Hematopoietic multipotent progenitor cell treated with erythropoietin and hydrocortisone succinate and interleukin-3 and kit ligand, for 4 days (in vitro differentiated cells): ENCODE data around the gene PDPR.
"Not testable (repeated sequence)": the region's sequence is repeated elsewhere in the genome, so short reads cannot be mapped to it uniquely, and the experiment has no call there.

Experiments used
- DNase-seq: peaks from one replicate; pipeline ENCODE4 v3.0.0-alpha.2; 2015

Gene PDPR

DNA sequence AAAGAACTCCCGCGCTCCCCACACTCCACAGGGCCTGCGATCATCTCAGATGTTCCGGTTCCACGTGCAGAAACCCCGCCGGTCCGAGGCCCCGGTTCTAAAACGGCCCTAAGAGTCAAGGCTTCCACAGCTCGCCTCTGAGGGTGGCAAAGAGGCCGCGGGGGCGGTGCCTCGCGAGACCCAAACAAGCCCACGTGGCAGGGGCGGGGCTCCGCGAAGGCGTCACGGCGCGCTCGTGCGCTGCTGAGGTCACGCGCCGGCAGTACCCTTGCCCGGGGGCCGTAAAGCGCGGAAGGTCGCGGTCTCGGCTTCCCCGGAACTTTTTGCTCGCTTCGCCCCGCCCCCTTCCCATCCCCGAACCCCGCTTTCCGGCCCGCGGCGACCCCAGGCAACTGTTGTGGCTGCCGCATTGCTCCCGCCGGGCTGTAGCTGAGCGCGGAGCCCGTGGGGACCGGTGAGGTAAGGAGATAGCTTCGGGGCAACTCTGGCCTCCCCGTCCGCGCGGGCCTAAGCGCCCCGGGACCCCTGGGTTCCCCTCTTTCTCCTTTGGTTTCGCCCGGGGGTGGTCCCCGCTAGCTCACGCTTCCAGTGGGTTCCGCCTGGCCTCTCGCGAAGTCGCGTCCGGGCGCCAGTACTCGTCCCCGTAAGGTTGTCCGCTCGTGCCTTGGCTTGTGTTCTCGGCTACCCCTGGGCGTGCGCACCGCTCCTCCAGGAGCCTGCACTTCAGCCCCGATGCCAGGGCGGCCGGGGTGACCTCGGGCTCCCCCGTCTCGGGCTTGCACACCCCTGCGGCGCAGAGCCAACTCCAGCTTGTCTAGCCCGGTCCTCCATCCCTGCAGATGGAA lies at the start of gene PDPR:
Gene PDPR, plus strand, starts transcription at position 351 of the 845 bp plus-strand sequence. CDS start 6,161 bp downstream, outside the sequence.
- peak; percentile 96 for DNase-seq

DNA sequence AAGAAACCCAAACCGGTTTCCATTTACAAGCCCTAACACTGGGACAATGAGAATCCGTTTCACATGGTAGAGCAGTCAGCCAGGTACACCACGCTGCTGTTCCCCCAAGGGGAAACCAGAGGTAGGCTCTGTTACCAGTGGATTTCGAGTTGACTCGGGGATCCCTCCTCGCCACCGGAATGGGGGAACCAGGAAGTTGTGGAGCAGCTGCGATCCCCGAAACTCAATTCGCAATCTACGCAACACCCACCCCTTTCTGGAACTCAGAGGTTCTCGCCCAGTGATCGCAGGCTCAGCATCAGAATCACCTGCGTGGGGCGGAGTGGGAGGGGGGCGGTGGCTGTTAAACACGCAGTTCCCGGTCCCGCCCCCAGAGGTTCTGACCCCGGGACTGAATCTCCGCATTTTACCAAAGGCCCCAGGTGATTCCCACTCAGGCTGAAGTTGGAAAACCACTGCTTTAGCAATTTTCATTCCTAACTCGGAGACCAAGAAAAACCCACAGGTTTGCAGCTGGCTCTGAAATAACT lies 49.2 kb upstream of the PDPR start:
- peak; percentile 46 for DNase-seq

DNA sequence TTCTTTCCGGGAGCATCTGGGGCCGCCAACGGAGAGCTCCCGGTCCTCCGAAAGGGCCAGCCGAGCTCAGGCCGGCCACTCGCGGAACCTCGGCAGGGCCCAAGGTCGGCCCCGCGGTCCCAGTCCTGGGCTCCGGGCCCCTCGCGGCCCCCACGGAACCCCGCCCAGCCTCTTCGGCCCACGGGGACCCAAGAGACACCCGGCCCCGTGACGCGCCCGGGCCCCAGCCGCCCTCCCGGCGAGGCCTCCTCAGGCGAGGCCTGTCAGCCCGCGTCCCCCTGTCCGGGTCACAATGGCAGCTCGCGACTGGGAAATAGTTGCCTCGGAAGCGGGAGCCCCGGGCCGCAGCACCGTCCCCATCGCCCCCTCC lies 48.8 kb upstream of the PDPR start:
- DNase-seq: not testable (repeated sequence)

DNA sequence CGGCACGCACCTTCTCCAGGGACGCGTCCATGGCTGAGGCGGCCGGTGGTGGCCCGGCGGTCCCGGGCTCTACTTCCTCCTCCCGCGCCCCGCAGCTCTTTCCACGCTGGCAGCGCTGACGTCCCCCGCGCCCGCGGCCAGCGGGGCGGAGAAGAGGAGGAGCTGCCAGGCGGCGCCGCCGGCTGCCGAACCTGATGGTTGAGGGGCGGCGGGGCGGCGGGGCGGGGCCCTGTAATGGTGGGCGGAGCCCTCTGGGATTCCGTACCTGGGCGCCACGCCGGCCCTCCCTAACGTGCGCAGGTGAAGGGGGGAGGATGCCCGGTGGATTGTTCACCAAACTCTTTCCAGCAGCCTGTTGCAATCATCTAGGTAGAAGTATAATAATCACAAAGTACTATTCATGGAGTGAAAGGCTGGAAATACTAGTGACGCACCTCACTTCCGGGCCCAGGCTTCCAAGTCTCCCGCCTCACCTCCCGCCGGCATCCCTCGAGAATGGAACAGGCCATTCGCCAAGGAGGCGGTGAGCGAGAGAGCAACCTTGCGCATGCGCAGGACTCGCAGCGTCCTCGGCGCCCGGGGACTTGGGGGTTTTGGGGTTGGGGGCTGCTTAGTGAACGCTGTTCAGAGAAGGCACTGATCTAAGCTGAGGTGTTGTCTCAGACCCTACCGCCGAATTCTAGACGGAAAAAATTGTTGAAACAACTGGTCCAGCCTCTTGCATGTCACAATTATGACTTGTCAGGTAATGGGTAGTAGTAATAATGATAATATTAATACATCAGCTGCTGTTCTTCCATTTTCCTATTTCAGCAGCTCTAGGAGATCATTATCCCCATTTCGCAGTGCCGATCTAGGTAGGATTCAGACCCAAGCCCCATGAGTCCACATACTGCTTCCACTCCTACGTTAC lies 48.1 kb upstream of the PDPR start:
- DNase-seq: peak; percentile 95

DNA sequence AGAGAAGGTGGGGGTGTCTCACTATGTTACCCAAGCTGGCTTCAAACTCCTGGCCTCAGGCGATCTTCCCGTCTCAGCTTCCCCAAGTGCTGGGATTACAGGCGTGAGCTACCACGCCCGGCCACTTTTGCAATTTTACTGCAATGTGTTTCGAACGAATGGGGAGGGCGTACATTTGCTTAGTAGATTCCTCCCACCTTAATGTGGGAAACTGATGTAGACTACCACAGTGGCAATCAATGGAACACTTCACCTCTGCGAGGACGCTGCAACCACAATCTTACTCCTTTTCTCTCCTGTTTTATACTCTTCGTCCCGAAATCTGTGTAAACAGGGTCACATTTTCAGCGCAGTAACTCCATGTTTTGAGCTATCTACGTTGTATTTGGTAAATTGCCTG lies 47.4 kb upstream of the PDPR start:
- DNase-seq: not testable (repeated sequence)

DNA sequence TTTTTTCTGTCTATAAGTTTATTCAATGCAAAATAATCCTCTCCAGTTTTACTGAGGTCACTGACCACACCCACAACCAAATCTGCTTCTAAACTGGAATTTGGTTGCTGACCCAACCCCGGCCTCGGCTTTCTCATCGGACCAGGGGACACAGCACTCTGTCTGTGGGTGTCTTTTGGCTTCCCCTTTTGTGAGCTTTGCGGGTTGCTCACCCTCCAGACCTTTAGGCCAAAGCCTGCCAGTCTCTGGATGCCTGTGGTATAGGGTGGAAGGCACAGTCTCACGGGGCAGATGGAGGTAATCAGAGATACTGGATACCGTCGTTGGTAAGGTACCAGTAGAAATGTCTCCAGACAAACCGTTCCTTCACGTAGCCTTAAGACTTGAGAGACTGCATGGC lies 35.1 kb upstream of the PDPR start:
- DNase-seq: not testable (repeated sequence)

DNA sequence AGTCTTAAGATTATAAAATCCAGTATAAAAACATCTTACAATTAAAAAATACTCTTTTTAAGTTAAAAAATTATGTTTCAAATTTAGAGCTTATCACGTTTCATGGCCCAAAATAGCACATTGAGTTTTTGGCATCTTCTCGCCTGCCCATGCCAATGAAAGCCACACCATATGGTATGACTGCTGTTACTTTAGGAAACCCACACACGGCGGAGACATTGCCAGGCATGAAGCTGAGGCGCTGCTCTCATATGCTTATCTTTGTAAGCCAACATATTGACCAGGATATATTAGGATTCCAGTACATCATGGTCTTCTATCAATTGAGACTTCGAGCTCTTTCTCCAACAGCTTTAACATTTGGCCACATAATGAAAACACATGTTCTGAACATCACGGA lies 32.9 kb upstream of the PDPR start:
- DNase-seq: peak; percentile 32

DNA sequence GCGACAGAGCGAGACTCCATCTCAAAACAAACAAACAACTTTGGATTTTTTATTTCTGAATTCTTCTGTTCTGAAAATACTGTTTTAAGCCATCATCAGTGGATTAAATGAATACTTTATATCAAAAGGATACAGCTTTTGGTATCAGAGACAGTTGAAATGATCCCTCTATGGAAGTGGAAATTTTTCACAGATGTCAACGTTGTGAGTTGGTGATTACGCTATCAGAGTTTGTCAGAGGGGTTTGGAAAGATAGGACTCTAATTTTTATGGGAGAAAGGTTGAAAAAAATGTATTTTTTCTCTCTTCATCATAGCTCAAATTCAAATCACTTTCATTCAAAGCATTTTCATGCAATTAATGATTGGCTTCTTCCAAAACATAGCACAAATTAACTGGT lies 30.2 kb upstream of the PDPR start:
- not testable (repeated sequence) for DNase-seq

DNA sequence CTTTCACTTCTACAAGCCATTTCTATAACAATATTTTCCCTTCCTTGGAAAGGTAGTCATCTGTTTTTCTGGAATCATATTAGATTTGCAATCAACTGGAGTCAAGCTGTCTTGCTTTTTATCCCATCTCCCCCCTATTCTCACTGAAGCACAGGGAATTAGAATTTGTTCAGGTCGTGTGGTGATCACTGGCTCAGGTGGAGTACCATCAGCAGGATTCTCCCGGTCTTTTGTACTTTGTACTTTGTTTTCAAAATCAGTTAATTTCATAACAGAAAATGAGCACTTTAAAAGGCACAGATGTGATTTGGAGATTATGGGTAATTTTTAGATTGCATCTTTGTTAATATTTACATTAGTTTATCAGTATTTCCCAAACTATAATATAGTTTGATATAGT lies 26.0 kb upstream of the PDPR start:
- DNase-seq: not testable (repeated sequence)

DNA sequence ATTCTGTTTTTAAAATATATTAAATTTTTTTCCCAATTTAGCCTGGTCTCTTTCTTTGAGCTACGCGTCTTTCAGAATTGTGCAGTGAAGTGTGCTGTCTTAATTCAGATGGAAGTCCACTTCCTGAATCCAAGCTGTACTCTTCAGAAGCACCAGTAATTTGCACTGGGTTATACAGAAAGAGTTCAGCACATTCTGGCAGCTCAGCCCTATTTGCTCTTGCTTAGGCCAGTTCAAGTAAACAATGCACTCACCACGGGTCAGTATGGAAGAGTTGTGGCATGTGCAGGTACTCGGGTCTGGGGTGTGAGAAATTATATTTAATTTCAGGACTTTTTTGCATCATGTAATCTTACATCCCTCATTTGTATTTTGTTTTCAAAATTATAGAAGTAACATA lies 25.3 kb upstream of the PDPR start:
- not testable (repeated sequence) for DNase-seq

DNA sequence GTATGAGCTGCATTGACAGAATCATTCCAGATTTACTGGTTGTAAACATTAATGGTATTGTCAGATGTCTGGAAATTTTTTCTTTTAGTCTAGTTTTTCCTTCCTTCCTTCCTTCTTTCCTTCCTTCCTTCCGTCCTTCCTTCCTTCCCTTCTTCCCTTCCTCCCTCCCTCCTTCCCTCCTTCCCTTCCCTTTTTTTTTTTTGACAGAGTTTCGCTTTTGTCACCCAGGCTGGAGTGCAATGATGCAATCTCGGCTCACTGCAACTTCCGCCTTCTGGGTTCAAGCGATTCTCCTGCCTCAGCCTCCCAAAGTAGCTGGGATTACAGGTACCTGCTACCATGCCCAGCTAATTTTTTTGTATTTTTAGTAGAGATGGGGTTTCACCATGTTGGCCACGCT lies 24.8 kb upstream of the PDPR start:
- not testable (repeated sequence) for DNase-seq

DNA sequence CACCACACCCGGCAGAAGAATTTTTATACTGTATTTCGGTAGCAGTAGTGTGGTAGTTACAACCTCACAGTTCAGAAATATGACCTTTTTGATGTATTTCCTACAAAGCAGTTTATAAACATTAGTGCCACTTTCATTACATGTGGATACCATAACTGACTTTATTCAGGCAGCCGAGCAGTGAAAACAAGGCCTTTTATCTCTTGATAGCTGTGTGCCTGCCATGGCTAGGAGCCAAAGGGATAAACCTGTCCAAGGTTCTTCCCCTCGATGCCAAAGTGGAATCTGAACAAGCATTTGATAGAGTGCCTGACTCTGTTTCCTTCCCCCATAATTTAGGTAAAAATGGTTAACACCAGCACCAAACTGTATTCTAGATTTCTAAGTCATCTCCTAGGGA lies 23.0 kb upstream of the PDPR start:
- DNase-seq: not testable (repeated sequence)

DNA sequence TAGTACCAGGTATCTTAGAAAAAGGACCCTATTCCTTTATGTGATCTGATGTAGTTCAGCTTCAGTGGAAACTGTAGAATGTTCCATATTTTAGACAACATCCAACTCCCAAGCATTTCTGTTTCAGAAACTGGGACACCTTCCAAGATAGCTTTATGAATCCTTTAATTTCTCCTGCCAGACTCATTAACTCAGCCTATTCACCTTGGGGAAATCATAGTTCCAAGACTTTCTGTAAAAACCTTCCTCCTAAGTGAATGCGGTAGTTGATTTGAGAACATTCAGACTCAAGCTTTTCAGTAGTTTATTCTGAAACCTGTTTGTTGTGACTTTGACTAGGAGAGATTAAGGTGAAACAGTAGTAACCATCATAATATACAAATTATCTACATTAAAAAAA lies 20.0 kb upstream of the PDPR start:
- not testable (repeated sequence) for DNase-seq

DNA sequence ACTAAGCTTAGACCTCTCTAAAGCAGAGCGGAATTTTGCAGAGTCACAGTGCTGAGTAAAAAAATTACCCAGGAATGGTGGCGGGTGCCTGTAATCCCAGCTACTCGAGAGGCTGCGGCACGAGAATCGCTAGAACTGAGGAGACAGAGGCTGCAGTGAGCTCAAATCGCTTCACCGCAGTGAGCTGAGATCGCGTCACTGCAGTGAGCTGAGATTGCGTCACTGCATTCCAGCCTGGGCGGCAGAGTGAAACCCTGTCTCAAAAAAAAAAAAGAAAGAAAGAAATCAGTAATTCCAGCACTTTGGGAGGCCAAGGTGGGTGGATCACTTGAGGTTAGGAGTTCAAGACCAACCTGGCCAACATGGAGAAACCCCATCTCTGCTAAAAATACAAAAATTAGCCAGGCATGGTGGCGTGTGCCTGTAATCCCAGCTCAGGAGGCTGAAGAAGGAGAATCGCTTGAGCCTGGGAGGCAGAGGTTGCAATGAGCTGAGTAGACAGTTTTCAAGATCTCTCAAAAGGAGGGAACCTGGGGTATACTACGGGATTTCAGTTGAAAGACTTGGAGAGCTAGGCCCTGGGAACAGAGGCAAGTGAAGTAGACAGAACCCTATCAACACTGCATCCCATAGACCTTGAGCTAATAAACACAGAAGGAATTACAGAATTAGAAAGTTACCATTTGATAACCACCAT lies 4.4 kb upstream of the PDPR start:
- not testable (repeated sequence) for DNase-seq

DNA sequence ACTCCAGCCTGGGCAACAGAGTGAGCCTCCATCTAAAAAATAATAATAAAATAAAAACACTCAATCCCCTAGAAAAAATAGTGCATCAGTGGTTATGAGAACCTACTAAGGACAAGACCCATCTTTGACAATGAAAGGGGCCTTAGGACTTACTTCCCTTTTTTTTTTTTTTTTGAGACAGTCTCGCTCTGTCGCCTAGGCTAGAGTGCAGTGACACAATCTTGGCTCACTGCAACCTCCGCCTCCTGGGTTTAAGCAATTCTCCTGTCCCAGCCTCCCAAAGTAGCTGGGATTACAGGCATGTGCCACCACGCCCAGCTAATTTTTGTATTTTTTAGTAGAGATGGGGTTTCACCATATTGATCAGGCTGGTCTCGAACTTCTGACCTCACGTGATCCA lies 2.0 kb upstream of the PDPR start:
- DNase-seq: peak; percentile 12

DNA sequence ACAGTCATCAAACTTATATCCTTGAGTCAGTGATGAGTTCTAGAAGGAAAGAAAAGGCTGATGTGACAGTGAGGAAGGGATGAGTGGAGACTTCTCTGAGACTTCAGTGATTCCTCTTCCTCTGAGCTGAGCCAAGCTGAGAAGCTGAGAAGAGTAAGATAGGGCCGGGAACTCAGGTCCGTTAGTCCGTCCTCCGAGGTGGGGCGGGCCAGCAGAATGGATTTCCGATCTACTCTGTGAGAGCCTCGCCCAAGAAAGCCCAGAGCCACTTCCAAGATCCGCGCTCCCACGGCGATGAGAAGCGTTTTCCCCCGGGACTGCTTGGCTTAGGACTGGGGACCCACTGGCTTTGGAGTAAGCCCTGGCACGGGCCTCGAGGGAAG lies 542 bp upstream of the PDPR start:
- DNase-seq: not testable (repeated sequence)

DNA sequence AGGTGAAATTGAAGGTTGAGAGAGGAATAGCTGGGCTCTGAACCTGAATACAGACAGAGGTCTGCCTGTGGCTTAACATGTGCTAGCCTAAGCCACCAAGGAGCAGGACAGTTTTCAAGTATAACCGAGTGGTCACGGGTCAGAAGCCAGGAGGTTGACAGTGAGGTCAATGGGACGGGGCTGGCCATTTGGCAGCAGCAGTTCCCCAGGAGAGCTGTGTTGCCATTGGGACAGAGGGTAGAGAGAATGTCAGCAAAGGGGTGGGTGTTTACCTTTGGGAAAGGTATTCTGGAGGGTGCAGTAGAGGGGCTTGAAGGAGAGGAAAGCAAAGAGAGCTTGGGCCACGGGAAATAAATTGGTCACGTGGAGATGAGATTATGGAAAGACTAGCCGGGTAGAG lies 4.2 kb downstream of the PDPR start:
- not testable (repeated sequence) for DNase-seq

DNA sequence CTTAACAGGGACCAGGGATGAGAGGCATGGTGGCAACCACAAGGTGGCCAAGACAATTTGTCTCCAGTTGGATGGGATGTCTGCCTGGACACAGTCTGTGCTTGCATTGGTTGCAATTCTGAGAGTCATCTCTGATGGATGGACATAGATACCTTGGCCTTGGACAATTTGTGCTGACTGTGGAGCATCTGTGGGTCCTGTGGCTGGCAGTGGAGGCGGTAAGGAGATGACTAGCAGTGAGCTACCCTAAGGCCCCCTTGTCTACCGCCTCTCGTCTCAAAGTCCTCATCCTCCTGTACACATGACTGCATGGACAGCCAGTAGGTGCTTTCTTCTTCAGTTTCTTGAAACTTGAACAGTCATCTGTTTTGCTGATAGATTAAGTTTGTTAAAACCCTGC lies 4.6 kb downstream of the PDPR start:
- DNase-seq: not testable (repeated sequence)

DNA sequence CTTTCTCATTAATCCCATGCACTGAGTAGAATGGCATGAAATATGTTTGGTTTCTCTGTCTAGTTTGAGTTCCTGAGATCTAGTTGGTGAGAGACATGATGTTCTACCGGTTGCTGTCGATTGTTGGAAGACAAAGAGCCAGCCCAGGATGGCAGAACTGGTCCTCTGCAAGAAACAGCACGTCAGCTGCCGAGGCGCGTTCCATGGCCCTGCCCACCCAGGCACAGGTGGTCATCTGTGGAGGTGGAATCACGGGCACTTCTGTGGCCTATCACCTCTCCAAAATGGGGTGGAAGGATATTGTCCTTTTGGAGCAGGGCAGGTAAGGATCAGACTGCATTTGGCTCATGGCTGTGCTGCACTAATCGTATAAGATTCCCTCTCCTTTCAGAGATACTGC lies 6.3 kb downstream of the PDPR start:
- not testable (repeated sequence) for DNase-seq

DNA sequence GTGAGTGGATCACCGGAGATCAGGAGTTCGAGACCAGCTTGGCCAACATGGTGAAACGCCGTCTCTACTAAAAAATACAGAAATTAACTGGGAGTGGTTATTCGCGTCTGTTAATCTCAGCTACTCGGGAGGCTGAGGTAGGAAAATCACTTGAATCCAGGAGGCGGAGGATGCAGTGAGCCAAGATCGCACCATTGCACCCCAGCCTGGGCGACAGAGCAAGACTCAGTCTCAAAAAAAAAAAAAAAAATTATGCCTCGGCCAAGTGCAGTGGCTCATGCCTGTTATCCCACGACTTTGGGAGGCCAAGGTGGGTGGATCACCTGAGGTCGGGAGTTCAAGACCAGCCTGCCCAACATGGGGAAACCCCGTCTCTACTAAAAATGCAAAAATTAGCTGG lies 9.7 kb downstream of the PDPR start:
- not testable (repeated sequence) for DNase-seq

DNA sequence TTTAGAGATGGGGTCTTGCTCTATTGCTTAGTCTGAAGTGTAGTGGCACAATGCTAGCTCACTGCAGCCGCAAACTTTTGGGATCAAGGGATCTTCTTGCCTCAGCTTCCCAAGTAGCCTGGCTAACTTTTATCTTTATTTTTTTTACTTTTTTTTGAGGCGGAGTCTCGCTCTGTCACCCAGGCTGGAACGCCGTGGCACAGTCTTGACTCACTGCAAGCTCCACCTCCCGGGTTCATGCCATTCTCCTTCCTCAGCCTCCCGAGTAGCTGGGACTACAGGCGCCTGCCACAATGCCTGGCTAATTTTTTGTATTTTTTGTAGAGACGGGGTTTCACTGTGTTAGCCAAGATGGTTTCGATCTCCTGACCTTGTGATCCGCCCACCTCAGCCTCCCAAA lies 12.1 kb downstream of the PDPR start:
- not testable (repeated sequence) for DNase-seq

DNA sequence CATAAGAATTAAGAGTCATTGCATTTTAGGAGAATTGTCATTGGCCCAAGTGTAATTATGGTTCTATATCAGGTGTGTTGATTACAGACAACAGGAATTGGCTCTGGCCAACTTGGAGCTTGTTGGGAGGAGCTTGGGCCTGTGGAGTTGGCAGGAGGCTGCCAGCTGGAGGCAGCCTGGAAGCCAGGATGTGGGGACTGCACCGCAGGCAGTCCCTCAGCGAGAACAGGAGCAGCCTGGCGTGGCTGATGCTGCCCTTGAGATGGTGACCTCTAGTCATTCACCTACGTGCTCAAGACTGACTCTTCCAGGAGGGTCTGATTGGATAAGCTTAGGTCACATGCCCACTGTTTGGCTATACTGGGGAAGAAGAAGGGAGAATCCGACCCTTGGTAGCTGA lies 13.6 kb downstream of the PDPR start:
- not testable (repeated sequence) for DNase-seq

DNA sequence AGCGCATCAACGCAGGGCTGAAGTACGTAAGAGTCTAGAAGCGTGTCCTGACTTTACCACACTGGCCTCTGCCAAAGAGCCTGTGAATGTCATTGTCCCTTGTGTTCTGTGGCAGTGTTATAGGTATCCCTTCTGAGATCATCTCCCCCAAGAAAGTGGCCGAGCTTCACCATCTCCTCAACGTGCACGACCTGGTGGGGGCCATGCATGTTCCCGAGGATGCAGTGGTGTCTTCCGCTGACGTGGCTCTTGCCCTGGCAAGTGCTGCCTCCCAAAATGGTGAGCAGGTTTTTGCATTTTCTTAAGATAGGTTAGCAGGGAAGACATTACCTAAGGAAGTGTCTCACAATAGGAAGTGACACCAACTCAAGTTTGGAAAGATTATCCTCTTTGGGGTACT lies 14.7 kb downstream of the PDPR start:
- DNase-seq: not testable (repeated sequence)
